ENCODE data around the gene SFXN1. TPM values are rescaled to one million over a fixed set of nuclear protein-coding genes. Genes with fewer than 3 reads are reported as not detected.

The SFXN1 gene
- total and polyA plus RNA-seq, 2 of the 4 experiments (the other 2 are of a cell fraction), result 131 to 410 TPM

GRCh38 chr5:175493726-175494125 lies 15.4 kb downstream of the SFXN1 start:
- CTCF ChIA-PET, result no interaction called here
- no peak overlapping the region for H2BK120ac ChIP-seq (ENCODE audit: low read depth, low read length)
- H2AK9ac ChIP-seq (replicated peaks; ENCODE audit: low read depth, low read length, poor library complexity), result no peak overlapping the region
- no peak overlapping the region for H3K4me2 ChIP-seq (ENCODE audit: low read depth, low read length)
- no peak overlapping the region for H3K4me3 ChIP-seq (ENCODE audit: insufficient read depth, low read depth, low read length)
- H3K23ac ChIP-seq (ENCODE audit: low read depth, low read length), result no peak overlapping the region
- H4K20me1 ChIP-seq (ENCODE audit: insufficient read depth, low read length), result peaks cover 28% of the 10 kb centered on the region
- no peak overlapping the region for H4K5ac ChIP-seq (ENCODE audit: low read depth, low read length)
- DNase-seq (no peak), ATAC-seq (ENCODE audit: low read depth) (no peak)
- no peak overlapping the region for H3K9ac ChIP-seq (ENCODE audit: low read depth, low read length)
- in situ Hi-C loops (cut with MboI; ENCODE audit: low sequenced_read_pairs) (no loop called here), dilution Hi-C loops (cut with HindIII; ENCODE audit: low sequenced_read_pairs, unreplicated experiment) (no loop called here), intact Hi-C loops (cut with micrococcal nuclease) (no loop called here)
- H3K4me1 ChIP-seq (ENCODE audit: control insufficient read depth, insufficient read depth, low read length), result no peaks in the 10 kb centered on the region; the same call in 1 of the 2 replicates
- no peak overlapping the region for H4K8ac ChIP-seq (ENCODE audit: low read depth in 2 of 2, low read length in 2 of 2)
- no peak overlapping the region for H3K4ac ChIP-seq (ENCODE audit: low read depth, low read length)
- no peak overlapping the region for H2AK5ac ChIP-seq (ENCODE audit: low read depth, low read length)
- no peak overlapping the region for H4K91ac ChIP-seq (ENCODE audit: insufficient read depth, low read depth, low read length)
- H3K9me1 ChIP-seq (ENCODE audit: insufficient read depth, low read length), result no peaks in the 10 kb centered on the region
- no peaks in the 10 kb centered on the region for H3K9me3 ChIP-seq (ENCODE audit: control insufficient read depth, insufficient read depth, low read length)
- H3K56ac ChIP-seq (ENCODE audit: extremely low read depth, insufficient read depth, low read length), result no peak overlapping the region
- POLR2A ChIA-PET (ENCODE audit: unreplicated experiment), result no interaction called here
- H2AFZ ChIP-seq (replicated peaks; ENCODE audit: low read length, poor library complexity), result no peak overlapping the region
- H3K18ac ChIP-seq (ENCODE audit: low read depth, low read length), result no peak overlapping the region
- no TSS peak for BruUV-seq (replicated peaks)
- H3K14ac ChIP-seq (replicated peaks; ENCODE audit: low read depth, low read length), result no peak overlapping the region
- TF ChIP-seq RFX5 (IDR thresholded peaks at IDR 0.05; ENCODE audit: low read depth, low read length), result no peak
- TF ChIP-seq FOS (IDR thresholded peaks at IDR 0.05; ENCODE audit: low read depth, low read length), result no peak
- TF ChIP-seq USF2 (IDR thresholded peaks at IDR 0.05; ENCODE audit: low read depth, low read length), result no peak
- TF ChIP-seq MAZ (IDR thresholded peaks at IDR 0.05; ENCODE audit: borderline replicate concordance, low read depth, low read length), result no peak
- no peak for TF ChIP-seq NFE2L2 (IDR thresholded peaks at IDR 0.05; ENCODE audit: low read depth, low read length)
- TF ChIP-seq BHLHE40 (IDR thresholded peaks at IDR 0.05; ENCODE audit: low read depth, low read length), result no peak
- no peak for TF ChIP-seq RCOR1 (IDR thresholded peaks at IDR 0.05; ENCODE audit: insufficient replicate concordance, low read length)
- no peak for TF ChIP-seq SMC3 (IDR thresholded peaks at IDR 0.05; ENCODE audit: low read depth, low read length)
- TF ChIP-seq CHD1 (IDR thresholded peaks at IDR 0.05; ENCODE audit: low read depth, low read length), result no peak
- no peak for TF ChIP-seq ELK1 (IDR thresholded peaks at IDR 0.05; ENCODE audit: borderline replicate concordance, low read depth, low read length)
- H3K36me3 ChIP-seq (ENCODE audit: control insufficient read depth, insufficient read depth, low read length), result peaks cover 39% of the 10 kb centered on the region
- no peak overlapping the region for H2BK5ac ChIP-seq (ENCODE audit: low read depth, low read length, poor library complexity, severe bottlenecking)
- no peaks in the 10 kb centered on the region for H3K27me3 ChIP-seq (ENCODE audit: control insufficient read depth, insufficient read depth, low read length)
- H3K27ac ChIP-seq (ENCODE audit: insufficient read depth, low read length), result no peak overlapping the region
- no peak overlapping the region for H2BK15ac ChIP-seq (ENCODE audit: low read depth, low read length)
- peaks cover 30 to 38% of the 10 kb centered on the region in 2 experiments for H3K79me1 ChIP-seq (ENCODE audit: low read depth in 1 of 2, low read length in 2 of 2)
- WGBS, 2 experiments (ENCODE audit: extremely low coverage in 2 of 2, insufficient read length in 1 of 2), result 97% methylated on average over 5 of the region's 8 CpGs; no CpG with 5 or more reads in 1 of the 2 experiments
- H2BK20ac ChIP-seq (ENCODE audit: low read depth, low read length), result no peak overlapping the region
